Ascending aorta (tissue), 2 donors: ENCODE measurements around the gene CAMTA1. TPM values are rescaled to one million over a fixed set of nuclear protein-coding genes. Genes with fewer than 3 reads are reported as not detected.

Experiments
- DNase-seq, 2 donors: peaks; one replicate each; pipeline ENCODE4 v3.0.0-alpha.2; 2019; ENCODE audit warnings: low spot score in 2 of 2
- H3K27ac ChIP-seq, 2 donors: fragments of 200-600 bp; sonication (generic); one replicate each; pipeline ENCODE4 v1.5.1; 2016 to 2017; ENCODE audit warnings: mild to moderate bottlenecking in 1 of 2
- H3K27me3 ChIP-seq: fragments of 200-600 bp; sonication (generic); one replicate; pipeline ENCODE4 v1.5.1; 2017
- H3K36me3 ChIP-seq, 2 donors: fragments of 200-600 bp; sonication (generic); one replicate each; pipeline ENCODE4 v1.5.1; 2016
- H3K4me1 ChIP-seq, 2 donors: fragments of 200-600 bp; sonication (generic); one replicate each; pipeline ENCODE4 v1.5.1; 2016 to 2017; ENCODE audit warnings: mild to moderate bottlenecking in 1 of 2
- H3K4me3 ChIP-seq, 2 donors: fragments of 200-600 bp; sonication (generic); one replicate each; pipeline ENCODE4 v1.5.1; 2016 to 2017; ENCODE audit warnings: mild to moderate bottlenecking in 1 of 2
- H3K9me3 ChIP-seq, 2 donors: fragments of 200-600 bp; sonication (generic); one replicate each; pipeline ENCODE4 v1.5.1; 2016
- intact Hi-C: fragments of 100-400 bp; cut with DNase I; formaldehyde crosslinking; loops from one replicate; pipeline ENCODE4 v1.15.1; 2023
- total RNA-seq: library from RNA; depleted of rRNA; stranded (reverse); fragments of >200 nt; gene quantifications from one replicate; pipeline ENCODE4 v1.1.0, GENCODE V29; 2016
- TF ChIP-seq, protein P1 (sequence below), 3 experiments: fragments of 200-600 bp in 2 of 3; fragments of 450-650 bp in 1 of 3; sonication (generic) in 2 of 3; IDR thresholded peaks; one replicate each; pipeline ENCODE4 v1.5.1; 2016 to 2019; ENCODE audit warnings: antibody characterized with exemption in 3 of 3, mild to moderate bottlenecking in 1 of 3, moderate library complexity in 1 of 3

The CAMTA1 gene
- total RNA-seq, 1 donor from 2014 or later = 53.3 TPM

GRCh38 chr1:7479571-7479970, 694.3 kb downstream of the CAMTA1 start:
- Histone ChIP-seq H3K4me3 (no peak overlapping the region), H3K27ac (no peak overlapping the region), H3K36me3 (no peaks in the 10 kb centered on the region), H3K4me1 (no peaks in the 10 kb centered on the region), H3K27me3 (no peaks in the 10 kb centered on the region), H3K9me3 (no peaks in the 10 kb centered on the region)
- no peak for DNase-seq
- intact Hi-C loops = no loop called here
- TF ChIP-seq, protein P1, sequence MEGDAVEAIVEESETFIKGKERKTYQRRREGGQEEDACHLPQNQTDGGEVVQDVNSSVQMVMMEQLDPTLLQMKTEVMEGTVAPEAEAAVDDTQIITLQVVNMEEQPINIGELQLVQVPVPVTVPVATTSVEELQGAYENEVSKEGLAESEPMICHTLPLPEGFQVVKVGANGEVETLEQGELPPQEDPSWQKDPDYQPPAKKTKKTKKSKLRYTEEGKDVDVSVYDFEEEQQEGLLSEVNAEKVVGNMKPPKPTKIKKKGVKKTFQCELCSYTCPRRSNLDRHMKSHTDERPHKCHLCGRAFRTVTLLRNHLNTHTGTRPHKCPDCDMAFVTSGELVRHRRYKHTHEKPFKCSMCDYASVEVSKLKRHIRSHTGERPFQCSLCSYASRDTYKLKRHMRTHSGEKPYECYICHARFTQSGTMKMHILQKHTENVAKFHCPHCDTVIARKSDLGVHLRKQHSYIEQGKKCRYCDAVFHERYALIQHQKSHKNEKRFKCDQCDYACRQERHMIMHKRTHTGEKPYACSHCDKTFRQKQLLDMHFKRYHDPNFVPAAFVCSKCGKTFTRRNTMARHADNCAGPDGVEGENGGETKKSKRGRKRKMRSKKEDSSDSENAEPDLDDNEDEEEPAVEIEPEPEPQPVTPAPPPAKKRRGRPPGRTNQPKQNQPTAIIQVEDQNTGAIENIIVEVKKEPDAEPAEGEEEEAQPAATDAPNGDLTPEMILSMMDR (IDR thresholded peaks at IDR 0.05) = no peak

DNA sequence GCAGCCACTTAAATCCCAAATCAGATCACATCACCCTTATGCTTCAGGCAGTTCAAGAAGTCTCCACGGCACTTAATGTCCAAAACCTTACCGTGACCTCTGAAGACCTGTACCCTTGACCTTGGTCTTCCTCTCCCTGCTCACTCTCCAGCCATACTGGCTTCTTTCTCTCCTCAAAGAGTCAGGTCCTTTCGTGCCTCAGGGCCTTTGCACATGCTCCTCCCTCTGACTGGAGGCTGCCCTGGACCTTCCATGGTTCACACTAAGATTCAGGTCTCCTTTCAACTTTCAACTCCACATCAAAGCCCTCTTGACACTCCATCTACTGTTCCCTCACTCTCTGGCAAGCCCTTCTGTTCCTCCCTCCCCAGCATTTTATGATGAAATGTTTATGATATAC, 695.9 kb downstream of the CAMTA1 start:
- no peaks in the 10 kb centered on the region for H3K36me3 ChIP-seq
- H3K9me3 ChIP-seq = no peaks in the 10 kb centered on the region
- no peak overlapping the region for H3K27ac ChIP-seq
- no peak for DNase-seq
- no peaks in the 10 kb centered on the region for H3K27me3 ChIP-seq
- H3K4me1 ChIP-seq = no peaks in the 10 kb centered on the region
- intact Hi-C loops = no loop called here
- H3K4me3 ChIP-seq = no peak overlapping the region
- TF ChIP-seq, protein P1 (IDR thresholded peaks at IDR 0.05) = no peak

DNA sequence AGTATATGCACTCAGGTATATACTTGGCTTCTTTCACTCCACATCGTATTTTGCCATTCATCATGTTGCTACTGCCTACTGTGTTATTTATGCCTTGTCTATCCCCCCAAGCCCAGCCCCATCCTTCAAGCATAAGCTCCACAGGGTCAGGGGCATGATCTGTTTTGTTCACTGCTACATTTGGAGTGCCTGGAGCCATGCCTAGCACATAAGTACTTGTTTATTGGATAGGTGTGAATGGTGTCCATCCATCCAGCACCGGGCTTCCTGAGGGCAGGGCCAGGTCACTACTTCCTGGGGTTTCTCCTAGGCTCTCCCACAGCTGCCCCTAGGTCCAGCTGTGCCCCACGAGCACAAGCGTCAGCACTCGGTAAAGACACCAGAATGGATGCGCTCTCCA, 696.8 kb downstream of the CAMTA1 start:
- Histone ChIP-seq H3K9me3 (no peaks in the 10 kb centered on the region), H3K27me3 (no peaks in the 10 kb centered on the region), H3K27ac (no peak overlapping the region), H3K4me3 (no peak overlapping the region), H3K36me3 (no peaks in the 10 kb centered on the region), H3K4me1 (no peaks in the 10 kb centered on the region)
- no peak for DNase-seq
- intact Hi-C loops = no loop called here
- TF ChIP-seq, protein P1 (IDR thresholded peaks at IDR 0.05) = no peak

DNA sequence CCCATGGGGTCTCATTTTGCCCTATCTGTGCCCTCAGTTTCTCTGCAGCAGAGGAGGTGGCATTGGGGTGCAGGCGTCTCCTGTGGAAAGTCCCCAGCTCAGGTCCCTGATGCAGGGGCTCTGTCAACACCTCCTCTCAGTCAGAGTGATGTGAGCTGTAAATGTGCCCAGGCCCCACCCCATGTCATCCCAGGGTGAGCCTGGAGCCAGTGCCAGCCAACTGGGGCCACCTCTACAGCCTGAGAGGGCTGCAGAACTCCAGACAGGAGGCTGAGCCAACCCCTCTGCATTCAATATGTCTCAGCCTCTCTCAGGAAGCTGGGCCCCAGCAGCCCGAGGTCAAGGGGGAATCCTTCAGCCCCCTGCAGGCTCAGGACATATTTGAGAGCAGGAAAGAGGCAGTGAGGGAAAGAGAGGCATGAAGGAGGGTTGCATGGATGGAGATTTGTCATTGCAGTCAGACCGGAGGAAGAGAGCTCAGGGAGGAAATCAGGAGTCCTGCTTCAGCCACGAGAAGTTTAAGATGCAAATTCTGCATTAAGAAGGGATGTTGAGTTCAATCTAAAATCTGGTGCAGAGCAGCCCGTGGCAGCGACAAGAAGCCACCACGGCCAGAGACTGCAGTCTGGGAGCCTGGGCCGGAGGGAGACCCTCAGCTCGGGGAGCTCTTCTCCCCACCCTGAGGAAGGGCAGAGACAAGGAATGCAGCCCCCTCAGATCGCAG, 697.7 kb downstream of the CAMTA1 start:
- intact Hi-C loops = no loop called here
- no peak for DNase-seq
- H3K36me3 ChIP-seq = no peaks in the 10 kb centered on the region

GRCh38 chr1:7483634-7484383, 698.6 kb downstream of the CAMTA1 start:
- intact Hi-C loops = no loop called here
- no peak overlapping the region for H3K4me3 ChIP-seq
- H3K4me1 ChIP-seq = no peaks in the 10 kb centered on the region
- H3K27me3 ChIP-seq = no peaks in the 10 kb centered on the region
- no peaks in the 10 kb centered on the region for H3K9me3 ChIP-seq
- no peak for DNase-seq
- TF ChIP-seq, protein P1 (IDR thresholded peaks at IDR 0.05) = no peak
- no peak overlapping the region for H3K27ac ChIP-seq
- H3K36me3 ChIP-seq = no peaks in the 10 kb centered on the region

More for the DNA sequence above, 697.7 kb downstream of the CAMTA1 start:
- Histone ChIP-seq H3K27me3 (no peaks in the 10 kb centered on the region), H3K27ac (no peak overlapping the region), H3K4me3 (no peak overlapping the region), H3K9me3 (no peaks in the 10 kb centered on the region), H3K4me1 (no peaks in the 10 kb centered on the region)
- TF ChIP-seq, protein P1 (IDR thresholded peaks at IDR 0.05) = no peak
